Upper lobe of left lung (tissue), 4 donors: ENCODE data around the gene RGL3.

Source experiments
- EP300 ChIP-seq, 4 donors: sonication (generic); formaldehyde crosslinking; IDR thresholded peaks; one replicate each; pipeline ENCODE4 v1.5.1; 2017; ENCODE audit warnings: antibody characterized with exemption in 4 of 4, control low read depth in 2 of 4
- POLR2A ChIP-seq, 4 donors: fragments of 450-650 bp; IDR thresholded peaks; one replicate each; pipeline ENCODE4 v1.5.1; 2016 to 2017; ENCODE audit warnings: antibody characterized with exemption in 4 of 4, mild to moderate bottlenecking in 2 of 4
- TF ChIP-seq, protein P1 (sequence below), 6 experiments: fragments of 450-650 bp in 4 of 6; fragments of 200-600 bp in 2 of 6; sonication (generic) in 2 of 6; IDR thresholded peaks; one replicate each; pipeline ENCODE4 v1.5.1; 2016 to 2019; ENCODE audit warnings: antibody characterized with exemption in 6 of 6

DNA sequence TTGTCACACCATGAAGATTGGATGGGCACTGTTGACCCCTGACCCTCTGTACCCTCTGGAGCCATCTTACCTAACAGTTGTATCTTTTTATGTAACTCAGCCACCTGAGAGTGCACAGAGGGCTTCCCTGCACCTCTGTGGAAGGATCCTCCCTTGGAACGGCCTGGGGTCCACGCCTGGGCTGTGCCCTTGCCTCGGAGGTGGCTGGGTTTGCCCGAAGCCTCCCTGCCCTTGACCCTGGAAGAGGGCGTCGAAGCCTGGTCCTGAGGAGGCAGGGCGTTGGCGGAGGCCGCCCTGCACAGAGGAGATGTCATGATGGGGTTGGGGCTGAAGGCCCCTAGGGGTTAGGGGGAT lies 15.6 kb upstream of the RGL3 start:
- TF ChIP-seq, protein P1, sequence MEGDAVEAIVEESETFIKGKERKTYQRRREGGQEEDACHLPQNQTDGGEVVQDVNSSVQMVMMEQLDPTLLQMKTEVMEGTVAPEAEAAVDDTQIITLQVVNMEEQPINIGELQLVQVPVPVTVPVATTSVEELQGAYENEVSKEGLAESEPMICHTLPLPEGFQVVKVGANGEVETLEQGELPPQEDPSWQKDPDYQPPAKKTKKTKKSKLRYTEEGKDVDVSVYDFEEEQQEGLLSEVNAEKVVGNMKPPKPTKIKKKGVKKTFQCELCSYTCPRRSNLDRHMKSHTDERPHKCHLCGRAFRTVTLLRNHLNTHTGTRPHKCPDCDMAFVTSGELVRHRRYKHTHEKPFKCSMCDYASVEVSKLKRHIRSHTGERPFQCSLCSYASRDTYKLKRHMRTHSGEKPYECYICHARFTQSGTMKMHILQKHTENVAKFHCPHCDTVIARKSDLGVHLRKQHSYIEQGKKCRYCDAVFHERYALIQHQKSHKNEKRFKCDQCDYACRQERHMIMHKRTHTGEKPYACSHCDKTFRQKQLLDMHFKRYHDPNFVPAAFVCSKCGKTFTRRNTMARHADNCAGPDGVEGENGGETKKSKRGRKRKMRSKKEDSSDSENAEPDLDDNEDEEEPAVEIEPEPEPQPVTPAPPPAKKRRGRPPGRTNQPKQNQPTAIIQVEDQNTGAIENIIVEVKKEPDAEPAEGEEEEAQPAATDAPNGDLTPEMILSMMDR (IDR thresholded peaks at IDR 0.05): no peak
- TF ChIP-seq POLR2A (IDR thresholded peaks at IDR 0.05): no peak
- no peak for TF ChIP-seq EP300 (IDR thresholded peaks at IDR 0.05)
